HG03521 (cell line): ENCODE data around the gene CDS2.

ENCODE experiments used
- ATAC-seq: cut with Tn5 transposase; IDR thresholded peaks from one replicate; pipeline ENCODE4 v1.9.1; 2021; ENCODE audit warnings: mild to moderate bottlenecking, moderate library complexity; ENCODE audit not compliant: unreplicated experiment

The CDS2 gene

DNA sequence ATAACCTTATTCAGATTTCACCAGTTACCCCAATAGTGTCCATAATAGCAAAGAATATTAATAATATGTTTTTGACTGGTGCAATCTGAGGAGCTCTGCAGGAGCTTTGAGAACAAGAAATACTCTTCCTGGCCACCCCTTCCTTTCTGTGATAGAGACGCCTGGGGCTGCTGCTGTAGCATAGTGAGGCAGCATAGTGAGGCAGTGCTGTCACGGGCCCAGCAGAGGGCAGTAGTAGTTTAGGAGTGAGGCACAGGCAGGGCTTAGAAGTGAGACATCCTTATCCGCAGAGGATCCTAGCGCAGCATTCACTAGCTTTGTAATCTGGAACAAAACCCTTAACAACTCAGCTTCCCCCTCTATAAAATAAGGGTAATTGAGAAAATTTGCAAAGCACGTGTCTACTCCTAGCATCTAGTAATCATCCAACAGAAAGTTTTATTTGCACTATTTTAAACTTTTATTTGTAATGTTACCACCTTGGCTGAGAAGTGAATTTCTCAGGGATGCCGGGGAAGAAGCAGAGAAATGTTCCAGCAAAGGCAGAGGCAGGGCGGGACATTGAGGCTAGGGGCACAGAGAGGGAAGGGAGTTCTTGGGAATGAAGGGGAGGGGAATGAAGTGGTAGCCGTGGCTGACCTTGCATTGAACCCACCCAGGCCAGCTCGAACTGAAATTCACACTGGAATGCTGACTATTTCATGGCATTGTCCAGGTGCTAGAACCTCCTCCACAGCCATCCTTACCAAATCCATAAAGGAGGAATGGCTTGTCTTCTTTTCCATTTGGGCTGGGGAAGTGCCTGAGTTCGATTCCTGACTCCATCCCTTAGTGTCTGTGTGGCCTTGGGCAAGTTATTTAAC, 78.8 kb downstream of the CDS2 start:
- peak; percentile 91 for ATAC-seq

DNA sequence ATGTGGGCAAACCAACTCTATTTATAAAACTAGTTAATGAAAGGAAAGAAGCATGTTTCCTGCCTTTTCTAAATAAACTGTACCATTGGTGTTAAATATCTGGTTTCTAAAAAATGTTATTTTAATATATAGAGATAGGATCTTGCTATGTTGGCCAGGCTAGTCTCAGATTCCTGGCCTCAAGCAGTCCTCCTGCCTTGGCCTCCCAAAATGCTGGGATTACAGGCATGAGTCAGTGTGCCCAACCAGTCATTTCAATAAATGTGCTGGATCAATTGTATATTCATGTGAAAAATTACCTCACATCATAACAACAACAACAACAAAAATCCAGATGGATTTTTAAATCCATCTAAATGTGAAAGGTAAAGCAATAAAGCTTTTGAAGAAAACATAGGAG, 80.3 kb downstream of the CDS2 start:
- ATAC-seq = no peak

DNA sequence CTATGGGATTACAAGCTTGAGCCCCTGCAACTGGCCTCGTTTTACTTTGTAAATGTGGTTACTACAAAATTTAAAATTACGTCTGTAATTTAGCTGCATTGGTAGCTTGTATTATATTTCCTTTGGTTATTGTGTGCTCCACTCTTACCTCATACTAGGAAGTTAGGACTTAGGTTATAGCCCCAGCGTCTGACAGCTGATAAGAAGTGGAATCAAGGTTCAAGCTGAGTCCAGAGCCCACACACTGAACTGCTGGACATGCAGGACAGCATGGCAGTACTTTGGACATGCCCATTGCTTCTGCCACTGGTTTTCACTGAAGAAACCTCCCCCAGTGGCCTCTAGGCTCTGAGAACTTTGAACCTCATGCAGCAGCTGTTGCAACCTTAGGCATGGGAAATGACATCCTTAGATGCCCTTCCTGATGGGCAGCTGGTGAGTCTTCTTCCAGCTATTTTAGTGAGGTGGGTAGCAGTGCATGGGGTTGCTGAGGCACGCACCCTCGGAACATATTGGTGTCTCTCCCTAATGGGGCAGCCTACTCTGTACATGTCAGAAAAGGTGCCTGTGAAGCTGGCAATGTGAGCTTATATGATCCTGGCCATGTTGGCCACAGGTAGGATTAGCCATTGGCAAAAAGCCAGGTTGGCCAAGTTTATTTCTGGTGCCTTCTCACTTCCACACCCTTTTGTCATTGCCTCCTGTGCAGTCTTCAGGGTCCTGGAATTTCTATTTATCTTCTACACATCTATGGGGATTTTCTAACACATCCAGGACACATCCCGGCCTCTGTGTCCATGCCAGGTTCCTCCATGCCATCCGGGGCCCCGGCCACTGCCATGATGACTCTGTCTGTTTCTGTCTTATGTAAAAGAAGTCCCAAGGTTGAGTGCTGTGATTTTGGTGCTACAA, 85.3 kb downstream of the CDS2 start:
- ATAC-seq = no peak

DNA sequence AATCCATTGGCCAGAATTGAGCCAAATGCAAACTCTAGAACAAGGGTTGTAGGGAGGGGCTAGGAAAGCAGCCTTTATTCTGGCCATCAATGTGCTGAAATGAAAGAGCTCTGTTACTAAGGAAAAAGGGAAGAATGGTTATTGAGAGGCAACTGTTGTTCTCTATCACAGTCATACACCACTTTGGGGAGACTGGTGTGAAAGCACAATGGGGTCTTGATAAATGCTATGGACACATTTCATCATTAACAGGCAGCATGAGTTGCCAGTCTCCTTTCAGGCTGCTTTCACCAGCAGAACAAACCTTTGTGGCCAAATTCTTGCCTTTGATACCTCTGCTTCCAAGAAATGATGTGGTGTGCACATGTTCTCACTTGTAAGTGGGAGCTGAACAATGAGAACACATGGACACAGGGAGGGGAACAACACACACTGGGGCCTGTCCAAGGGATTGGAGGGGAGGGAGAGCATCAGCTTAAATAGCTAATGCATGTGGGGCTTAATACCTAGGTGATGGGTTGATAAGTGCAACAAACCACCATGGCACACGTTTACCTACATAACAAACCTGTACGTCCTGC, 86.2 kb downstream of the CDS2 start:
- ATAC-seq = no peak

DNA sequence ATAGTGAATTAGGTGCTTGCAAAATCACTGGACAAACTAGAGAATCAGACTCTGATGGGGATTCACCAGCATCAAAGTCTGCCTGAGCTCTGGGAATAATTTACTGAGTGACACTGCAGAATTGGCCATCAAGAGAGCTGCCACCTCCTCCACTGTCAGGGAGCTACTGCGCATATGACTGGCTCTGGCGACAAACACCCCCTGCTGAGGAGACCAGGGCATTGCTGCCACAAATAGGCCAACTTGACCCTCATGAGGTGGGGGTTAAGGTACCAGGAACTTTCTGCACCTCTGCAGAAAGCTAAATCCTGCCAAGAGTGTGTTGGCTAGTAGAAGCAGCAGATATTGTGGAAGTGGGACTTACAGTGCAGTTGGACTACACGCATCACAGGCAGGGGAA, 88.0 kb downstream of the CDS2 start:
- no peak for ATAC-seq

DNA sequence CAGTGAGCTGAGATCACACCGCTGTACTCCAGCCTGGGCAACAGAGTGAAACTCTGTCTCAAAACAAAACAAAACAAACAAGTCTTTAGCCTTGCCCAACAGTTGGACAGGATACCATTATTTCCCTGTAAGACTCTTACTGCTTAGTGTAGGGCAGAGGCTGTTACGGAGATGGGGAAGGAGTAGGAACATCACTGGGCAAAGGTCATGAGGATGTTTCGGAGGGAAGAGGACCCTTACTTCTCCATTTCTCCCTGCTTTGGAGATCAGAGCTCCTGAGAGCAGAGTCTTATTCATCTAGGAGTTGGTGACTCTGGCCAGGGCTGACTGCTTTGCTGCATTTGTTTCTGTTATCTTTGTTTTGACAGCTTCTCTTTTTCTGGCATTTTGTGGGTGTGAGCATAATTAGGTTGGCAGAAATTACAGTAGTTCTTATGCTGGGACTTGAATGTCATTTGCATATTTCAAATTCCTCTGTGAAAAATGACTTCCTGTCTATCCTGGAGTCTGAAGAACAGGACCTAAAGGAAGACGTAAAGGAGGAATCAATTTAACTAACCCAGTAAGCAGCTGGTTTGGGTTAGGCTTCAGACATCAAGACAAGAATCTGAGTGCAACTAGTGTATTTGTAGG, 89.0 kb downstream of the CDS2 start:
- ATAC-seq = no peak

DNA sequence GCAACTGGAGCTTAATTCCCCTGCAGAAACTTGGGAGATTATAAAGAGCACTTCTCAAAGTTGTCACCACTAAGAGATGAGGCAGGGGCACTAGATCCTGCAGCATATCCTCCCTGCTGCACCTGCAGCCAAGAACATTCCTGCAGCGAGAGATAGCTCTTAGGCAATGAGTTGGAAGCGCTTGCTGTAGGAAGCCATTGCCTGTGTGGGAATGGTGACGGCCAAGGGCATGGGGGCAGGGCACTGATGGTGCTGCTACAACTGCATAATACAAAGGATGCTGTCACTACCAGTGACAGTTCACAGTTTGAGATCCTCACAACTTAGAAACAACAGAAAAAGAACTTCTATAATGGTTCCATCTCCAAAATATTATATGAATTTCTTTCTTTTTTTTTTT, 89.9 kb downstream of the CDS2 start:
- no peak for ATAC-seq

DNA sequence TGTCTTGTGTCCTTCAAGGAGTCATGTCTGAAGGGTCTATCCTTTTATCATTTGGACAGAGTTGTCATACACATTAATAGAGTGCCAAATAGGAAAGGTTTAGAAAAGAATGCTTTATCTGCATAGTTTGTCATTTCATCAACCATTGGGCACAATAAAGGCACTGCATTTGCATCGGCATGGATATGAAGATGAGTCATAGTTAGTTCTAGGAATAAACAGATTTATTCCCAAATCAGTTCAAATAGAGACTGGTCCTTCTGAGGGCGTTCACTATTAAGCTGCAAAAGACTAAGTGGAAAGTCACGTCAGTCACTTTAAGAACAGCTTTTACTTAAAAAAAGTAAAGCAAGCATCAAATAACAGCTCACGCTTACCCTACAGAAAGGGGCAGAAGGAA, 90.8 kb downstream of the CDS2 start:
- no peak for ATAC-seq

DNA sequence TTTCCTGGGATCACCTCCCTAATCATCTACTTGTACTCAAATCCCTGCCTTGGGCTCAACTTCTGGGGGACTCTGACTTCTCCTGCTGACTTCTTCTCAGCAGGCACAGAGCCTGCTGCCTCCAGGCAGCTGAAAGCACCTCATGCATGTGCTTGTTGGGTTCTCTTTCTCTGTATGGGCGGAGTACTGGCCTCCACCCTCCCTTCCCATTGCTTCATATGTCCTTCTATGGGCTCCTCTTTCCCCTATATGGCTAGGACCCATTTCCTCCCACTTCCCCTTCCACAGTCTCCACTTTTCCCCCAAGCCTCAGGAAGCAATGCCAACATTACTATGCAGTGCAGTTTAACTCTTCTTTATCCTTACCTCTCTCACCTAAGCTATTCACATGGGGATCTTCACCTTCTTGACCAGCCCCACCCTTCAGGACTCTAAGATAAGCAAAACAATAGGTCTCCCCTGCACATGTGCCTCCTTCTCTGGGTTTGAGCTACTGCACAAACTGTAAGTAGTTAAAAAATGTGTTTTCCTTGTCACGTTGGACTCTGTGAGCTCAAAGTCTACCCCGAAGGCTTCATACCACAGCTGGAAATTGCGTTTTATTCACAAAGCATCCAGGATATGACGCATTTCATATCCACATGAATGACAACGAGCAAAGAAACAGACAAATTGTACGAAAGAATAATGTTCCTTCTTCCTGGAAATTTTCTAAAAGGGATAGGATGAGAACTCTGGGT, 93.7 kb downstream of the CDS2 start:
- no peak for ATAC-seq

DNA sequence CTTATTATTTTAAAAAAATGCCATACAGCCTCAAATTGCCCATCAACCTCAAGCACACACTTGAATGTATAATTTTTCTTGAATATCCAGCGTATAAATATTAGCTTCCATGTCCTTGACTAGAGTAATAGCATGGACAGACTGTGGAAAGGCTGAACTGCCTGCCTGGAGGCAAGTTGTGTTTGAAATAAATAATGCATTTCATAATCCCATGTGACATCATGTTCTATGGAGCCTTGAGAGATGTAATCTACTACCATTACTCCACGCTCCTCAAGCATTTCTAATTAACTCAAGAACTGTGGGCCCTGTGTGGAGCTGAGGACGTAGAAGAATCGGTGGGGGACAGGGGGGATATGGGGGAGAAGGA, 94.2 kb downstream of the CDS2 start:
- no peak for ATAC-seq

DNA sequence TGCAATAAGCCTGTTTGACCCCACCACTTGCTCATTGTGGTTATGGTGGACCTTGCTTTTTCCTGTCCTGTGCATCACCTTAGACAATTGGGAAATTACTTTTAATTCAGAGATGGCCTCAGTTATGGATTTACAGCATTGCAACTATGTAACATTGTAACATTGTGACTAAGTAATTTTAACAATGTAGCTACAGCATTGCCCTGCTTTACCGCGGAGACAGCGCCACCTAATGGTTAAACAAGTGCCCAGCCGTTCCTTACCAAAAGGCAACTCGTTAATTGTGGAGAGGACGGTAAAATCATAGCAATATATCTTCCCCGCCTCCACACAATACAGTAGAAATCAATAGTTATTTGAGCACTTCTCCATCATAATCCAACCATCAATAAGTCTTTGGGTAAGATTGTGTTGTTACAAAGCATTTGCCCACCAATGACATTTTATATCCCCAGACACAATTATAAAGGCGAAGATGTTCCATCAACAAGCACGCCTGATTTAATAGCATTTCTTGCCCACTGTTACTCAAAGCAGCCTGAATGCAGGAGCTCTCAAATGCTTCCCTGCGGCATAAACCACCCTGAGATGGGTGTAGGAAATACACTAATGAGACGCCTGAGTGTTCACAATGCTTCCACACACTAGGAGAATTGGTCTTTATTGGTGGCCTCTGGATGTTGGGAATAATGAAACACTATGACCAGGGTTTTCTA, 96.3 kb downstream of the CDS2 start:
- ATAC-seq = no peak

DNA sequence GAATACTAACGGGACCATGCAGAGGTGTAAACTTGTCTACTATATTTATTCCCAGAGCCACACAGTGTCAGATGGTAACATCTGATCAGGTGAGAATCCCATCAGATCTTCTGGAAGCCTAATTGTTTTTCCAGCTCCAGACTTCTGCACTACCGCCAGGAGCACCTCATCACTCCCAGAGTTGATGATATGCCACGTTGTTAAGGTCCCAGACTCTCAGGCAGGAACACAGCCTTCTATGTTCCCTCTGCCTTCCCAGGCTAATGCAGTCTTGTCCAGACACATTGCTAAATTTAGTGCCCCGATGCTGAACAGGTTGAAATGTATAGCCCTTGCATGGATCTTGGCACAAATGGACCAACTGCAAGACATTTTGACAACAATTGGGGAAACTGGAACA, 103.7 kb downstream of the CDS2 start:
- no peak for ATAC-seq

DNA sequence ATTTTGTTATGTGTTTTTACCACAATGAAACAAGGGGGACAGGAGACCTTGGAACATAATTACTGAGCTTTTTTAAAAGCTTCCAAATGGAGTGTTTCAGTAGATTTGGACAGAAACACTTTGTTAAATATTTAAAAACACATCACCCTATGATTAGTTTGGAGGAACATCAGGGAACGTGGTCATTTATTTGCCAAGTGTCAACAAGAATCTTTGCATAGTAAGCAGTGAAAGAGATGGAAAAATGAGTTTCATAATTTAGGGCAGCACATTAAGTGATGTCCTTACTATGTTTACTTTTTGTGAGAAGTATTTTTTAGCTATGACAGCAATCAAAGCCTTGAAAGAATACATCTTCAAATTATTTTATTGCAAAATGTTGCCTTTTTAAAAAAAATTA, 107.3 kb downstream of the CDS2 start:
- ATAC-seq = no peak

DNA sequence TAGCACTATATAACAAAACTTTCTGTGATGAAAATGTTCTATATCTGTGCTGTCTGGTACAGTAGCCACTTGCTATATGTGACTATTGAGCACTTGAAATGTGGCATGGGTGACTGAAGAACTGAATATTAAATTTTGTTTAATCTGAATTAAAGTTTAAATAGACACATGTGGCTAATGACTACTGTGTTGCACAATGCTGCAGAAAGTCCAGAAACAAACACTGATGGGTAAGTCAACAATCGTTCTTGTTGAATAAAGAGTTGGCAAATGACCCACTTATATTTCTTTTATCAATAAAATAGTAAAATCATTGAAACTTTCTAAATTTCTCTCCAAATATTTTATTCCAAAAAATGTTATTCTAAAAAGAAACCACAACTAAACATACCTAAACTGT, 108.2 kb downstream of the CDS2 start:
- no peak for ATAC-seq
